ENCODE measurements around the gene UBA6. TPM values are rescaled to one million over a fixed set of nuclear protein-coding genes. Genes with fewer than 3 reads are reported as not detected.

Gene UBA6
- total and polyA plus RNA-seq, 9 of the 15 experiments (the other 6 are each of a cell fraction or from before 2014, with no cell fraction given): 22.9 to 139 (median 94.6) TPM

- TF ChIP-seq UBTF (IDR thresholded peaks at IDR 0.05; ENCODE audit: borderline replicate concordance in 1 of 2, low read depth in 2 of 2, low read length in 2 of 2): 0 out of 4 replicates have a peak, but pooled peaks of 1 of the 2 experiments have one; percentile 9
- TF ChIP-seq EHMT2 (IDR thresholded peaks at IDR 0.05): peak; percentile 89
- TF ChIP-seq BCOR (IDR thresholded peaks at IDR 0.05): peak; percentile 60; the same call in 1 of the 2 replicates
- TF ChIP-seq FOXK1 (CRISPR knock-in tag; IDR thresholded peaks at IDR 0.05; ENCODE audit: borderline replicate concordance): no peak
- TF ChIP-seq MTA2 (IDR thresholded peaks at IDR 0.05; ENCODE audit: low read depth): peak; percentile 62
- peak; percentile 99 for TF ChIP-seq ZFP1 (CRISPR knock-in tag; IDR thresholded peaks at IDR 0.05)
- no peak for TF ChIP-seq STAG1 (CRISPR knock-in tag; IDR thresholded peaks at IDR 0.05; ENCODE audit: borderline replicate concordance)
- TF ChIP-seq CREM (IDR thresholded peaks at IDR 0.05; ENCODE audit: low read depth): peak; percentile 44
- peak; percentile 100 for TF ChIP-seq ZNF175 (CRISPR knock-in tag; IDR thresholded peaks at IDR 0.05; ENCODE audit: low read depth)
- TF ChIP-seq MLLT1 (IDR thresholded peaks at IDR 0.05): no peak
- peak; percentile 100 for TF ChIP-seq ZBTB26 (CRISPR knock-in tag; IDR thresholded peaks at IDR 0.05)
- TF ChIP-seq NCOA4 (IDR thresholded peaks at IDR 0.05; ENCODE audit: partially characterized antibody): no peak
- TF ChIP-seq EWSR1 (IDR thresholded peaks at IDR 0.05; ENCODE audit: borderline replicate concordance, low read depth, partially characterized antibody): no peak
- peak; percentile 100 for TF ChIP-seq MBD1 (CRISPR knock-in tag; IDR thresholded peaks at IDR 0.05)
- 0 out of 4 replicates have a peak, but pooled peaks of 1 of the 2 experiments have one; percentile 23 for TF ChIP-seq BCLAF1 (IDR thresholded peaks at IDR 0.05; ENCODE audit: borderline replicate concordance in 1 of 2, control insufficient read depth in 1 of 2, low read depth in 2 of 2, low read length in 1 of 2)
- TF ChIP-seq DDX20 (tag; IDR thresholded peaks at IDR 0.05; ENCODE audit: low read depth): peak; percentile 100
- no peak for TF ChIP-seq TARDBP (IDR thresholded peaks at IDR 0.05)
Measured at GRCh38 chr4:67721770-67722597, 21.0 kb upstream of the UBA6 start (continued).

Data from K562 (cell line).